Adrenal gland (tissue), 12 donors: ENCODE measurements around the gene LSS. TPM values are rescaled to one million over a fixed set of nuclear protein-coding genes. Genes with fewer than 3 reads are reported as not detected.

Experiments
- DNase-seq, 7 donors: peaks; one replicate each; pipeline ENCODE4 v3.0.0-alpha.2; 2019 to 2020
- H3K27ac ChIP-seq, 5 donors: fragments of 200-600 bp; sonication (generic) in 4 of 5; 1 replicate in 3 of 5; 2 replicates in 2 of 5; pipeline versions ENCODE4 v1.5.1 to v1.8.0; 2016 to 2020; ENCODE audit warnings: mild to moderate bottlenecking in 1 of 5
- H3K27me3 ChIP-seq: fragments of 200-600 bp; 2 replicates; pipeline ENCODE4 v1.8.0; 2021
- H3K36me3 ChIP-seq, 2 donors: fragments of 200-600 bp; replicated peaks in 1 of 2; 1 replicate in 1 of 2; 2 replicates in 1 of 2; pipeline versions ENCODE4 v1.5.1 to v1.8.0; 2018 to 2022
- H3K4me1 ChIP-seq, 2 donors: fragments of 200-600 bp; replicated peaks in 1 of 2; 1 replicate in 1 of 2; 2 replicates in 1 of 2; pipeline versions ENCODE4 v1.5.1 to v1.8.0; 2018 to 2021
- H3K4me3 ChIP-seq, 4 donors: fragments of 200-600 bp; sonication (generic) in 3 of 4; one replicate each; pipeline ENCODE4 v1.5.1; 2016 to 2018
- H3K9me3 ChIP-seq, 3 donors: fragments of 200-600 bp; sonication (generic) in 1 of 3; replicated peaks in 1 of 3; 1 replicate in 2 of 3; 2 replicates in 1 of 3; pipeline versions ENCODE4 v1.5.1 to v1.8.0; 2016 to 2021
- POLR2A ChIP-seq, 2 donors: fragments of 450-650 bp; IDR thresholded peaks; one replicate each; pipeline ENCODE4 v1.6.1; 2017; ENCODE audit warnings: antibody characterized with exemption in 2 of 2, mild to moderate bottlenecking in 2 of 2, moderate library complexity in 1 of 2
- WGBS, 4 donors: extraction: QIAGEN DNeasy Blood & Tissue Kit in 2 of 4; methylation state at CpG; one replicate each; pipeline versions ENCODE4 v1.1.5 to v1.1.7; 2013 to 2017; 5-methylcytosine and 5-hydroxymethylcytosine counted together
- intact Hi-C, 2 donors: fragments of 100-400 bp; cut with DNase I; formaldehyde crosslinking; loops; one replicate each; pipeline versions ENCODE4 v1.14.1 to v1.15.0; 2022 to 2023
- polyA plus RNA-seq, 3 donors: library from polyadenylated mRNA; stranded (reverse); fragments of 200-250 nt in 2 of 3; fragments of 350-450 nt in 1 of 3; fragmentation: Illumina TruSeq in 1 of 3; extraction: RNeasy Lipid Tissue Mini Kit (QIAGEN cat#74804) in 1 of 3; gene quantifications; one replicate each; pipeline ENCODE4 v1.2.3, GENCODE V29; 2013 to 2014
- total RNA-seq, 9 donors: library from RNA; depleted of rRNA in 4 of 9; stranded (reverse); fragments of >200 nt in 4 of 9; fragments of 120-200 nt in 1 of 9; fragmentation: NEBNext Ultra II Directional in 1 of 9; extraction: Animal tissue kit (Norgen Biotek cat#: 25700) in 1 of 9; gene quantifications; one replicate each; pipeline versions ENCODE4 v1.1.0 to v1.2.4, GENCODE V29; 2013 to 2023
- TF ChIP-seq, protein P1 (sequence below), 6 experiments: fragments of 450-650 bp in 4 of 6; fragments of 200-600 bp in 2 of 6; sonication (generic) in 1 of 6; IDR thresholded peaks; 1 replicate in 5 of 6; 2 replicates in 1 of 6; pipeline versions ENCODE4 v1.5.1 to v1.8.0; 2016 to 2021; ENCODE audit warnings: antibody characterized with exemption in 6 of 6, mild to moderate bottlenecking in 2 of 6, moderate library complexity in 1 of 6
- donor health status: healthy with polysubstance abuse.
- donor health status: Bipolar disorder and iron deficiency.
- donor health status: DM: yes; HTN: yes; CAD: no.
- donor health status: DM: no; HTN: no; CAD: no.
- donor health status: DM: no; HTN: no; CAD: no.
- donor health status: DM: yes; HTN: yes; CAD: no.

LSS gene
- total and polyA plus RNA-seq, 12 donors, result 46.3 to 246 (median 79.8) TPM

DNA sequence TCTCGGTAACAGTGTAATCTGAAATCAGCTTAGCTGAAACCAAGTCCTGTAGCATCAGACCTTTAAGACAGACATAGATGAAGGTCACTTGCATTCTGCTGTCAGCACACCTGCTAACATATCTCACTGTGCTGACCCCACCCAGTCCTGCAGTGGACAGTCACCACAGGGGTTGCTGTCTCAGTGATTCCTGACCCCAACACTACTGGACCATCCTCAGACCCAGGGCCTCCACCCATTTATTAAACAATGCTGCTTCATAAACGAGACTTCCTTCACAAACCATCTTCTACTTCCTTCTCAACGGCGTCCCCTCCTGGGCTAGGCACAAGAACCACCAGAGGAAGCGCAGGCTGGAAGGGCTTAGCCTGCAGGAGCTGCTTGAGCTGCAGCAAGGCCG lies 17.8 kb upstream of the LSS start:
- WGBS, 4 donors, result 88 to 95% (median 89%) methylated on average over 6 of the region's 6 CpGs
- Histone ChIP-seq H3K27me3 (no peaks in the 10 kb centered on the region), H3K36me3 (peaks cover 0 to 91% of the 10 kb centered on the region in 2 donors), H3K9me3 (no peaks in the 10 kb centered on the region), H3K27ac (no peak overlapping the region), H3K4me3 (no peak overlapping the region), H3K4me1 (no peaks in the 10 kb centered on the region)
- DNase-seq, result no peak
- TF ChIP-seq, protein P1, sequence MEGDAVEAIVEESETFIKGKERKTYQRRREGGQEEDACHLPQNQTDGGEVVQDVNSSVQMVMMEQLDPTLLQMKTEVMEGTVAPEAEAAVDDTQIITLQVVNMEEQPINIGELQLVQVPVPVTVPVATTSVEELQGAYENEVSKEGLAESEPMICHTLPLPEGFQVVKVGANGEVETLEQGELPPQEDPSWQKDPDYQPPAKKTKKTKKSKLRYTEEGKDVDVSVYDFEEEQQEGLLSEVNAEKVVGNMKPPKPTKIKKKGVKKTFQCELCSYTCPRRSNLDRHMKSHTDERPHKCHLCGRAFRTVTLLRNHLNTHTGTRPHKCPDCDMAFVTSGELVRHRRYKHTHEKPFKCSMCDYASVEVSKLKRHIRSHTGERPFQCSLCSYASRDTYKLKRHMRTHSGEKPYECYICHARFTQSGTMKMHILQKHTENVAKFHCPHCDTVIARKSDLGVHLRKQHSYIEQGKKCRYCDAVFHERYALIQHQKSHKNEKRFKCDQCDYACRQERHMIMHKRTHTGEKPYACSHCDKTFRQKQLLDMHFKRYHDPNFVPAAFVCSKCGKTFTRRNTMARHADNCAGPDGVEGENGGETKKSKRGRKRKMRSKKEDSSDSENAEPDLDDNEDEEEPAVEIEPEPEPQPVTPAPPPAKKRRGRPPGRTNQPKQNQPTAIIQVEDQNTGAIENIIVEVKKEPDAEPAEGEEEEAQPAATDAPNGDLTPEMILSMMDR (IDR thresholded peaks at IDR 0.05), result no peak
- TF ChIP-seq POLR2A (IDR thresholded peaks at IDR 0.05), result no peak
- intact Hi-C loops, result no loop called here

DNA sequence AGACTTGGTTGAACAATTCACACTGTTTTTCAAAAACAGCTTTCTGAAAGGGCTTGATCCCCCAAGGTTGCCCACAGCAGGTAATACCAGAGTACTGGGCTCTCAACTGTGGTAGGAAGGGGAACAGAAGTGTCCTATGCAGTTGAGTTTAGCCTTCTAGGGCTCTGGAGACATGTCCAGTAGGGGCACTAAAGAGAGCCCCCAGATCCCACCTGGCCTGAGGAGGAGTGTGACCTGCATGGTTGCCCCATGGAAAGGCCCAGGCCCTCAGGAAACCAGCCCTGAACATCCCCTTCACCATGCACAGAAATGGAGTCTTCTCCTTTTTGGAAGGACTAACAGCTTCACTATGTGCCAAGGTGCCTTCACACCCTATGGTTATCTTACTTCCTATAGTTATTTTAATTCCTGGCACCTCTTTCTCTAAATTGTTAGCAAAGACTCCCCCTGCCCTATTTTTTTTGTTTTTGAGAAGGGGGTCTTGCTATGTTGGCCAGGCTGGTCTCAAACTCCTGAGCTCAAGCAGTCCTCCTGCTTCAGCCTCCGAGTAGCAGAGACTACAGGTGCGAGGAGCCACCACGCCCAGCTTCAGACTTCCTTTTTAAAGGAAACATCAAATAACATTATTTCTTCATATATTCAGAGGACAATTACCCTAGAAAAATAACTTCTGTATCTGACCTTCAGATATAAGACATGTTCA lies 16.8 kb upstream of the LSS start:
- no peak overlapping the region for H3K4me3 ChIP-seq
- no peak overlapping the region for H3K27ac ChIP-seq
- 82 to 98% (median 88%) methylated on average over 3 of the region's 3 CpGs for WGBS, 4 donors
- H3K4me1 ChIP-seq, result no peaks in the 10 kb centered on the region
- H3K36me3 ChIP-seq, result peaks cover 0 to 91% of the 10 kb centered on the region in 2 donors
- intact Hi-C loops, result no loop called here
- H3K27me3 ChIP-seq, result no peaks in the 10 kb centered on the region
- no peak for TF ChIP-seq POLR2A (IDR thresholded peaks at IDR 0.05)
- TF ChIP-seq, protein P1 (IDR thresholded peaks at IDR 0.05), result no peak
- H3K9me3 ChIP-seq, result no peaks in the 10 kb centered on the region
- DNase-seq, result no peak

DNA sequence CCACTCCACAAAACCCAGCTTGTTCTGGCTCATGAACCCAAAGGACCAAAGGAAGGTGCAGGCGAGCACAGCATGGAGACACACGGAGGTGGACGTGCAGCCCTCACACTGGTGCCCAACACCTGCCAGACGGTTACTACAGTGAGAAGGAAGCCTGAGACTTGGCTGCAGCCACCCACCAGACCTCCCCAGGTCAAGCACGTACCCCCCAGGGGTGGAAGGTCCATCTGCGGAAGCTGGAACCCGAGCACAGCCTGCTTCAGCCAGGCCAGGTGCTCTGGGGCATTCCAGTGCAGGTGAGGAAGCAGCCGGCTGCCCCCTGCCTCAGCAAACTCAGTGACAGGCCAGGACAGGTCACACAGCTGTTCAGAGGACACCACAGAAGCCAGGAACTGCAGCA lies 16.0 kb upstream of the LSS start:
- WGBS, 4 donors, result 76 to 92% (median 90%) methylated on average over 4 to 8 of the region's 8 CpGs
- peaks cover 0 to 91% of the 10 kb centered on the region in 2 donors for H3K36me3 ChIP-seq
- no peak overlapping the region for H3K27ac ChIP-seq
- intact Hi-C loops, result no loop called here
- TF ChIP-seq POLR2A (IDR thresholded peaks at IDR 0.05), result no peak
- TF ChIP-seq, protein P1 (IDR thresholded peaks at IDR 0.05), result no peak
- no peak for DNase-seq
- no peak overlapping the region for H3K4me3 ChIP-seq
- no peaks in the 10 kb centered on the region for H3K9me3 ChIP-seq
- H3K27me3 ChIP-seq, result no peaks in the 10 kb centered on the region
- no peaks in the 10 kb centered on the region for H3K4me1 ChIP-seq

DNA sequence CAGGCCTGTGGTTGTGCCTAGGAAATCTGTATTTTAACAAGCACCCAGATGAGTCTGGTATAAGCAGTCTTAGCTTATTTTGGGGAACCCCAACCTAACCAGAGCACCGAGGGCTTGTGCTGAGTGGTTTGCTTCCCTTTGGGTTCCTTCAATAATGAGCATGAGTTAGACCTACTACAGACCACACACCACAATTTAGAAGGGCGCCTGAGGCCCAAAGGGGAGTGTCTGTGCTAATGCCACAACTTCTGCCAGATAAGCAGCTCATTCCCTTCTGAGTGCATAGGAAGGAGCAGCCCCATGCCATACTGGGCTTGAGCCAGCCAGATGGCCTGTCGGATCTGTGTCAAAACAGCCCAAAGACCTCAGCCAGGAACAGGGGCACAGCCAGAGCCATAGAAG lies 15.4 kb upstream of the LSS start:
- 88 to 95% (median 91%) methylated on average over 2 to 3 of the region's 3 CpGs for WGBS, 4 donors
- no peak for DNase-seq
- intact Hi-C loops, result no loop called here
- H3K27ac ChIP-seq, result no peak overlapping the region
- H3K36me3 ChIP-seq, result peaks cover 0 to 91% of the 10 kb centered on the region in 2 donors
- H3K27me3 ChIP-seq, result no peaks in the 10 kb centered on the region
- H3K4me1 ChIP-seq, result no peaks in the 10 kb centered on the region
- H3K9me3 ChIP-seq, result no peaks in the 10 kb centered on the region
- TF ChIP-seq, protein P1 (IDR thresholded peaks at IDR 0.05), result no peak
- no peak overlapping the region for H3K4me3 ChIP-seq
